WTC11 (cell line): ENCODE data around the gene GPR137B.

Experiments used
- ATF1 ChIP-seq: sonication (generic); formaldehyde crosslinking; IDR thresholded peaks from 2 replicates; pipeline ENCODE4 v1.8.1; 2023; ENCODE audit warnings: mild to moderate bottlenecking, moderate library complexity, missing genetic modification reagents
- ATF3 ChIP-seq: sonication (generic); formaldehyde crosslinking; conservative IDR thresholded peaks from 2 replicates; pipeline ENCODE4 v1.8.1; 2022; ENCODE audit warnings: mild to moderate bottlenecking, missing genetic modification reagents
- CREM ChIP-seq: sonication (generic); formaldehyde crosslinking; IDR thresholded peaks from 2 replicates; pipeline ENCODE4 v1.8.1; 2022; ENCODE audit warnings: mild to moderate bottlenecking, missing genetic modification reagents, moderate library complexity
- CTCF ChIP-seq: fragments of 200-600 bp; IDR thresholded peaks from 2 replicates; pipeline ENCODE4 v1.8.0; 2022; ENCODE audit warnings: antibody characterized with exemption
- MAX ChIP-seq: sonication (generic); formaldehyde crosslinking; IDR thresholded peaks from 2 replicates; pipeline ENCODE4 v1.8.0; 2022; ENCODE audit warnings: mild to moderate bottlenecking, missing genetic modification reagents
- NFE2L1 ChIP-seq: sonication (generic); formaldehyde crosslinking; IDR thresholded peaks from 2 replicates; pipeline ENCODE4 v1.8.1; 2023; ENCODE audit warnings: missing genetic modification reagents
- STAT6 ChIP-seq: sonication (generic); formaldehyde crosslinking; conservative IDR thresholded peaks from 2 replicates; pipeline ENCODE4 v1.8.1; 2023; ENCODE audit warnings: mild to moderate bottlenecking, low read depth, missing genetic modification reagents, moderate library complexity

- TF ChIP-seq MAX (CRISPR knock-in tag) (no peak), NFE2L1 (no peak), CREM (CRISPR knock-in tag) (no peak), ATF1 (CRISPR knock-in tag) (no peak), STAT6 (CRISPR knock-in tag) (no peak), ATF3 (CRISPR knock-in tag) (no peak), CTCF (no peak)
These were observed 23.7 kb downstream of the GPR137B start for GRCh38 chr1:236166041-236166440.
